Testis (tissue), 3 donors: Measurements from ENCODE around the gene KCNE3. TPM values are rescaled to one million over a fixed set of nuclear protein-coding genes. Genes with fewer than 3 reads are reported as not detected.

Experiments used
- DNase-seq: peaks from one replicate; pipeline ENCODE4 v3.0.0-alpha.2; 2019
- H3K27ac ChIP-seq, 2 donors: fragments of 200-600 bp; sonication (generic); one replicate each; pipeline ENCODE4 v1.5.1; 2019
- H3K27me3 ChIP-seq: fragments of 200-600 bp; sonication (generic); one replicate; pipeline ENCODE4 v1.5.1; 2019
- H3K36me3 ChIP-seq: fragments of 200-600 bp; sonication (generic); one replicate; pipeline ENCODE4 v1.5.1; 2017; ENCODE audit warnings: low read depth; ENCODE audit errors: missing control alignments
- H3K4me1 ChIP-seq: fragments of 200-600 bp; sonication (generic); one replicate; pipeline ENCODE4 v1.5.1; 2019
- H3K4me3 ChIP-seq, 2 donors: fragments of 200-600 bp; sonication (generic); one replicate each; pipeline ENCODE4 v1.5.1; 2017 to 2019
- H3K9me3 ChIP-seq: fragments of 200-600 bp; sonication (generic); one replicate; pipeline ENCODE4 v1.5.1; 2017
- CTCF ChIP-seq, 3 experiments: fragments of 450-650 bp in 2 of 3; fragments of 200-600 bp in 1 of 3; sonication (generic) in 1 of 3; IDR thresholded peaks; one replicate each; pipeline ENCODE4 v1.5.1; 2016 to 2019; ENCODE audit warnings: antibody characterized with exemption in 3 of 3, mild to moderate bottlenecking in 2 of 3, moderate library complexity in 1 of 3
- POLR2A ChIP-seq: fragments of 450-650 bp; IDR thresholded peaks from one replicate; pipeline ENCODE4 v1.6.1; 2017; ENCODE audit warnings: antibody characterized with exemption, mild to moderate bottlenecking, moderate library complexity
- WGBS, 2 donors: methylation state at CpG; one replicate each; pipeline ENCODE4 v1.1.5; 2018; 5-methylcytosine and 5-hydroxymethylcytosine counted together
- intact Hi-C: fragments of 100-400 bp; cut with DNase I; formaldehyde crosslinking; loops from one replicate; pipeline ENCODE4 v1.15.1; 2023; ENCODE audit warnings: low total_unique reads
- polyA plus RNA-seq: library from polyadenylated mRNA; stranded (reverse); fragments of 350-450 nt; fragmentation: Illumina TruSeq; extraction: RNeasy Lipid Tissue Mini Kit (QIAGEN cat#74804); gene quantifications from one replicate; pipeline ENCODE4 v1.2.3, GENCODE V29; 2014; ENCODE audit warnings: low read depth, low replicate concordance; ENCODE audit not compliant: insufficient read depth
- total RNA-seq, 2 donors: library from RNA; depleted of rRNA; stranded (reverse); fragments of >200 nt; gene quantifications; one replicate each; pipeline ENCODE4 v1.2.3, GENCODE V29; 2016

KCNE3 gene
- total and polyA plus RNA-seq, 3 donors from 2014 or later, result 3.3 to 4.1 (median 4.0) TPM

DNA sequence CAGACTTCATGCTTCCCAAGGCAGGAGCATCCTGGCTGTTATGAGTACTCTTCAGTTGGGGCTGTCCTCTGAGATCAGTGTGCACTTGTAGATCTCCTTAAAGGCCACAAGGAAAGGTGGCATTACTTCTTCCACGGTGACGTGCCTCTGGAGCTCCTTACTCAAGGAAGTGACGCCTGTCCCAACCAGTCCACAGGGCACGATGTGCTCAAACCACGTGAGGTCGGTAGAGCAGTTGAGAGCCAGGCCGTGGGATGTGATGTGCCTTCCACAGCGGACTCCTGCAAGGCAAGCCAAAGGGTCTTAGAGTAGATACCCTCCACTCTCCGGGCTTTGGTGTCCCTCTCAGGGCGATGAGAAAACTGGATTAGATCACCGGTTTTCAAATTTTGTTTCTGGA is 24.7 kb upstream of the KCNE3 start:
- no peak for DNase-seq
- Histone ChIP-seq H3K27ac (no peak overlapping the region), H3K36me3 (no peaks in the 10 kb centered on the region), H3K4me1 (peaks cover 5% of the 10 kb centered on the region), H3K27me3 (no peaks in the 10 kb centered on the region), H3K9me3 (no peaks in the 10 kb centered on the region), H3K4me3 (peak overlapping the region in 1 of 2 donors; percentile 94)
- intact Hi-C loops, result no loop called here
- 37 to 81% methylated on average over 10 to 11 of the region's 11 CpGs for WGBS, 2 donors
- TF ChIP-seq CTCF (IDR thresholded peaks at IDR 0.05) (no peak), POLR2A (no peak)

DNA sequence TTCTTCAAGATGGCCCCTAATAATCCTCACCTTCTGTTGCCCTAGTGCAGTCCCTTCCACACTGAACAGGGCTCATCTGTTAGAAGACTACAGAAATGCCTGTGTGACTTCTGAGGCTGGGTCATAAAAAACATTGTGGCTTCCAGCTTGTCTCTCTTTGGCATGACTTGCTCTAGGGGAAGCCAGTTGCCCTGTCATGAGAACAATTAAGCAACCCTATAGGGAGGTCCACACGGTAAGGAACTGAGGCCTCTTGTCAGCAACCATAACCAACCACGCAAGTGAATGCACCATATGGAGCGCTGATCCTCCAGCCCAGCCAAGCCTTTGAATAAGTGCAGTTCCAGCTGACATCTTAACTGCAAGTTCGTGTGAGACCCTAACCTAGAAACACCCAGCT is 23.6 kb upstream of the KCNE3 start:
- Histone ChIP-seq H3K4me1 (peaks cover 5% of the 10 kb centered on the region), H3K36me3 (no peaks in the 10 kb centered on the region), H3K27ac (no peak overlapping the region), H3K4me3 (no peak overlapping the region), H3K27me3 (no peaks in the 10 kb centered on the region), H3K9me3 (no peaks in the 10 kb centered on the region)
- DNase-seq, result no peak
- TF ChIP-seq POLR2A (no peak), CTCF (IDR thresholded peaks at IDR 0.05) (no peak)
- intact Hi-C loops, result no loop called here
- 86% methylated on average over 4 of the region's 4 CpGs for WGBS, 2 donors

GRCh38 chr11:74487875-74488274 is 20.5 kb upstream of the KCNE3 start:
- no peaks in the 10 kb centered on the region for H3K36me3 ChIP-seq
- H3K4me3 ChIP-seq, result no peak overlapping the region
- no peaks in the 10 kb centered on the region for H3K9me3 ChIP-seq
- H3K27me3 ChIP-seq, result no peaks in the 10 kb centered on the region
- no peak for TF ChIP-seq CTCF (IDR thresholded peaks at IDR 0.05)
- no peak for TF ChIP-seq POLR2A
- 72 to 95% methylated on average over 1 of the region's 1 CpG for WGBS, 2 donors
- no peak for DNase-seq
- H3K4me1 ChIP-seq, result no peaks in the 10 kb centered on the region
- H3K27ac ChIP-seq, result no peak overlapping the region
- intact Hi-C loops, result no loop called here

DNA sequence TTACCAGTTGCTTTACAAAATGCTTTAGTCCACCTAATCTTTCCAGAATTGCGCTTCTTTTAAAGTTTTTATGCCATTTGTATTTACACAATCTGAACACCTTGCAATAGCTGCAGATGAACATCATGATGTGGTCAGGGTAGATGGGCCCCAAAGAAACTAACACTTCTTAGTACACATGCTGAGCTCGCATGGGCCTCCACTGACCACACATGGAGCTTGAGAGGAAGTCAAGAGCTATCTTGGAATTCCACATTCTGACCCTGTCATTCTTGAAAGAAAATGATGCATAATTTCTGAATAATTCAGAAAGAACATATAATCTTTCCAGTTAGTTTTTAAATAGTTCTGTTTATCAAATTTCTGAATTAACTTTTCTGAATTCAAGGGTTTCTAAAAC is 18.5 kb upstream of the KCNE3 start:
- no peaks in the 10 kb centered on the region for H3K27me3 ChIP-seq
- H3K9me3 ChIP-seq, result no peaks in the 10 kb centered on the region
- H3K4me3 ChIP-seq, result no peak overlapping the region
- DNase-seq, result no peak
- TF ChIP-seq POLR2A (no peak), CTCF (IDR thresholded peaks at IDR 0.05) (no peak)
- intact Hi-C loops, result no loop called here
- no peaks in the 10 kb centered on the region for H3K4me1 ChIP-seq
- WGBS, 2 donors, result 90 to 94% methylated on average over 2 of the region's 2 CpGs
- no peaks in the 10 kb centered on the region for H3K36me3 ChIP-seq
- H3K27ac ChIP-seq, result no peak overlapping the region

- Histone ChIP-seq H3K9me3 (no peaks in the 10 kb centered on the region), H3K4me3 (no peak overlapping the region), H3K27me3 (no peaks in the 10 kb centered on the region), H3K36me3 (no peaks in the 10 kb centered on the region), H3K4me1 (no peaks in the 10 kb centered on the region), H3K27ac (no peak overlapping the region)
- 66 to 69% methylated on average over 3 of the region's 3 CpGs for WGBS, 2 donors
- DNase-seq, result no peak
- TF ChIP-seq POLR2A (no peak), CTCF (IDR thresholded peaks at IDR 0.05) (no peak)
- intact Hi-C loops, result no loop called here
Measured at GRCh38 chr11:74480688-74481417, 13.5 kb upstream of the KCNE3 start.
